Ramos (cell line): ENCODE measurements around the gene BNC2.

Experiments
- in situ Hi-C: fragments of 300-500 bp; cut with MboI; formaldehyde crosslinking; loops from one replicate; pipeline ENCODE4 v1.14.3; 2022; ENCODE audit warnings: low sequenced_read_pairs; ENCODE audit not compliant: unreplicated experiment

The BNC2 gene

GRCh38 chr9:16417161-16417560 is 453.3 kb downstream of the BNC2 start:
- in situ Hi-C loops = no loop called here

GRCh38 chr9:16414451-16414850 is 456.0 kb downstream of the BNC2 start:
- in situ Hi-C loops = no loop called here

GRCh38 chr9:16413509-16414016 is 456.9 kb downstream of the BNC2 start:
- in situ Hi-C loops = no loop called here

- in situ Hi-C loops = no loop called here
These were observed 457.7 kb downstream of the BNC2 start for GRCh38 chr9:16412740-16413139.

DNA sequence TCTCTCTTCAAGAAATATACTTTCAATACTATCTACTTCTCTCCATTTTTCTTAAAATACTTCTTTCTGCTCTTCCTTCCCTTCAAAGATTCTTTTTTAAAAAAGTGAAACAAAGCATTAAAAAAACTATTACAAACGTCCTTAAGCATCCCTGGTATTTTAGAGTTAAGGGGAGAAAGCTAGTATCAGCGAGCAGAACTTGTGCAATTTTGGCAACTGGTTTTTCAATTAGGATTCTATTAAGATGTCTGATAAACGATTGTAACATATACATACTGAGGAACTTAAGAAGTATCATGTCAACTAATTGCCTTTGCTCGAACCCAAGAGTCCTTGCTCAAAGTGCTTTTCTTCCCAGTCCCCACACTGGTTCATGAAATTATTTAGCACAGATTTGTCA is 459.2 kb downstream of the BNC2 start:
- in situ Hi-C loops = no loop called here

GRCh38 chr9:16410601-16411280 is 459.7 kb downstream of the BNC2 start:
- in situ Hi-C loops = no loop called here

- in situ Hi-C loops = no loop called here
These were observed 462.9 kb downstream of the BNC2 start for GRCh38 chr9:16407617-16408016.

DNA sequence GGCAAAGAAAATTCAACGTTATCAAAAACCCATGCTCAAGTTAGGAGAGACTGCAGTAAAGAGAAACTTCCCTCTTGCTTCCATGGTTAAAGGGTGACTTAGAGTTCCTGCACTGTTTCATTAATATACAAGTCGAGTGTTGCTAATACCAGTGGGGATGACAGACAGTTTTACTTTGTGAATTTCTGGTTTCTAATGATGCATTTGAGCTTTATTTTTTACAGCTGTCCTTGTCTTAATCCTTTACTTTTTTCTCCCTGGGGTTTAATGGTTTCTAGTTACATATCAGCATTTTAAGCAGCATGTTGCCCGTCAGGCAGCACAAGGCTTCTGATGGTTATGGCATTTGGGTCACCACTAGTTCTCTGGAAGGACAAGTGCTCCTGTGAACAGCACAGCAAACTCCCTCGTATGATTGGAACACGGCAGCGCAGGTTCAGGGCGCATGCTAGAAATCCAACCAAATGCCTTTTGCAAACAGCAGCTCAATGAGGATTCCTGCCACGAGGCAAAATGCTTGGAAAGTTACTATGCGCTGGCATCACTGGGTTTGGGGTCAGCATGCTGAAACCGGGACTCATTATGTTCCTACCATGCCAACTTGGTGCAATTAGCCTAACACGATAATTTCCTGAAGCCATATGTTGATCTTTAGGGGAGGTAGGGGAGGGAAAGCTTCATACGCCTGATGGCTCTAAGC is 463.8 kb downstream of the BNC2 start:
- in situ Hi-C loops = no loop called here

- in situ Hi-C loops = no loop called here
These were observed 465.0 kb downstream of the BNC2 start for GRCh38 chr9:16405421-16405820.

GRCh38 chr9:16401701-16402100 is 468.8 kb downstream of the BNC2 start:
- in situ Hi-C loops = no loop called here

- in situ Hi-C loops = no loop called here
These were observed 471.8 kb downstream of the BNC2 start for GRCh38 chr9:16398691-16399090.

DNA sequence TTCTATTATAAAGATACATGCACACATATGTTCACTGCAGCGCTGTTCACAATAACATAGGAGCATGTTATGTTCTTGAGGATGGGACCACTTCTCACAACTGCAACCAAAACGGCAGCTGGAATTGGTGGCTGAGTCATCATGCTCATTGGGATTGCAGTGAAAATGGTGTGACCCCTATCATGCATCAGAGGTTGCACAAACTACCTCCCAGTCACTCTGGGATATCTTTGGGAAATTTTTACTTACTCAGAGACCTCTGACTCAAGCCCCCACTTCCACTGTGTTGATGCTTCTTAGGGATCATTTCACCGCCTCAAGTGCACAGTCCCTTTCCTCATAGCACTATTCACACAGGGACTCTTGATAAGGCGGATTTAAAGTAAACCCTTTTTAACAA is 474.1 kb downstream of the BNC2 start:
- in situ Hi-C loops = no loop called here

DNA sequence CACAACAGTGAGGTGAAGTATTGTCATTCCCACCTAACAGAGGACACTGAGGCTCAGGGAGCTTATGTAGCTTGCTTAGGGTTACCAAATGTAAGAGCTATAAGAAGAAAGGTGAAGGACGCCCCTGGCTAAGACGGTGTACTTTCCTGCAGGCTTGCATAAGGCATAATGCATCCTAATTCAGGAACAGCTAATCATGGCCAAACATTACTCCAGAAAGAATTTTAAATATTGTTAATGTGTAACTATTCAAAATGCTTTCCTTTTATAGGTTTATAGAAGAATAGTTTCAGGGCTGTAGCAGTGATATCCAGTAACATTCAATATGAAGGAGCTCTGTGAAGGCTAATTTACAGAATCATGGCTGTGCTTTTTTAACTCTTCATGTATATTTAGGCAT is 479.1 kb downstream of the BNC2 start:
- in situ Hi-C loops = no loop called here

DNA sequence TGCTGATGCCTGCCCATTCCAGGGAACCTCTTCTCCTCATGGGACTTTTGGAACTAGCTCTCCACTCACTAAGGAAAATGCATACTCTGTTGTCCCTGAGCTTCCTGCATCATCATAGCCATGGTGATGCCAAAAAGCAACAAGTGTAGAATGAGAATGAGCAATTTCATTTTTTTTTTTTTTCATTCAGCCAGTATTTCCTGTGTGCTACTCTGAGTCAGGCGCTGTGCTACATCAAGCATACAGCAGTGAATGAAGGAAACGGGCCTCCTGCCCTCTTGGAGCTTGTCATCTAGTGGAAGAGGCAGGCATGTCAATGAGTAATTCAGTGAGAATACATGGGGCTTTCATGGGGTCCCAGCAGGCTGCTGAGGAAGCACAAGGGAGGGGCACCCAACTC is 483.1 kb downstream of the BNC2 start:
- in situ Hi-C loops = no loop called here

GRCh38 chr9:16386827-16387077 is 483.7 kb downstream of the BNC2 start:
- in situ Hi-C loops = no loop called here

- in situ Hi-C loops = no loop called here
These were observed 484.3 kb downstream of the BNC2 start for GRCh38 chr9:16386007-16386826.

- in situ Hi-C loops = no loop called here
These were observed 484.9 kb downstream of the BNC2 start for GRCh38 chr9:16385590-16385989.

DNA sequence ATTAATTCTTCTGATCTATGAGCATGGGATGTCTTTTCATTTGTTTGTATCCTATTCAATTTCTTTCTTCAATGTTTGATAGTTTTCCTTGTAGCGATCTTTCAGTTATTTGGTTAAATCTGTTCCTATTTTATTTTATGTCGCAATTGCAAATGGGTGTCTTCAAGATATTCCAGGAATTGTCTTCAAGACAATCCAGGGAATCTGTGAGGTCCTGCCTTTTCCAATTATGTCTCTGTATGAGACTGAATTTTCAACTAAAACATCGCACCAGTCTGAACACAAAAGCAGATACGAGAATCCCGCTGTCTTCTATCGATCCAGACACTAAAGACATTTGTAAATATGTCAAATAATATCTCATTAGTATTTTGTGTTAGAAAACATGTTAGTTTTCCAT is 485.5 kb downstream of the BNC2 start:
- in situ Hi-C loops = no loop called here

DNA sequence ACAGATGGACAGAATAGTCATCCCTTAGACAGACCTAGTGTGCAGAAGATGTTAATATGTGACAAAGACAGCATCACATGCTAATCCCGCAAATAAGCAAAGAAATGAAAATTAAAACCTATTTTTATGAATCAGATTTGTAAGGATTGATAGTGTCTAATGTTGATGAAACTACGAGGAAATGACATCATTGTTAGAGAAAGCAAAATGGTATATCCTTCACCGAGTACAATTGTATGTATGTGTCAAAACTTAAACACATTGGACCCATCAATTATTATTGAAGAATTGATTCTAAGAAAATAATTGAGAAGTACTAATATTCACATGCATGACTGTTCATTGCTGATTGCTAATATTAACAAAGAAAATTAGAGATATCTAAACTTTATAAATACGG is 493.2 kb downstream of the BNC2 start:
- in situ Hi-C loops = no loop called here

- in situ Hi-C loops = no loop called here
These were observed 499.2 kb downstream of the BNC2 start for GRCh38 chr9:16371306-16371705.

DNA sequence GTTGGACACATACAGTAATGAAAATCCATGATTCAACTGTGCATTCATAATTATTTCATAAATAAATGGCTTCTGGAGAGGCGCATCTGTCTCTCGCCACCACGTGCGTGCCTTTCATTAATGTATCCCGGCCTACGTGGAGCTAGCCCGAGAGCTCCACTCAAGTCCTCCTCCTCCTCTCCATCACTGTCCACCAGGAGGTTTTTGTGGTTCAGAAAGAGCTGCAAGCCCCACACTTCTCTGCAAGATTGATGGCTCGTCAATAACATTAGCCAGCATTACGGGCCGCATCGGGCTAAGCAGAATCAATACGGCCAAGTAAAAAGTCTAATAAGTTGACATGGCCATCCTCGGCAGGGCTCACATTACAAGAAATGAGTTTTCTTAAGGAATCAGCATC is 499.8 kb downstream of the BNC2 start:
- in situ Hi-C loops = no loop called here
